Caco-2 (cell line): ENCODE data around the gene FOXN3. TPM values are rescaled to one million over a fixed set of nuclear protein-coding genes. Genes with fewer than 3 reads are reported as not detected.

Source experiments
- BruUV-seq: library from RNA; stranded (reverse); fragments of 400-500 nt; replicated peaks from 2 replicates; lab custom pipeline; 2021; lab: Mats Ljungman, UMichigan
- CTCF ChIA-PET: fragments of 300-600 bp; sonication (Branson Sonifier 250); formaldehyde crosslinking; loops from one replicate; lab custom pipeline; 2022; ENCODE audit warnings: antibody characterized with exemption; lab: Charles Lee
- POLR2A ChIA-PET: fragments of 300-600 bp; sonication (Branson Sonifier 250); formaldehyde crosslinking; loops from one replicate; lab custom pipeline; 2022; ENCODE audit warnings: antibody characterized with exemption; lab: Charles Lee
- DNase-seq, 2 experiments: peaks; one replicate each; pipeline versions ENCODE4 v3.0.0 to v3.0.0-alpha.2; 2020 to 2022
- H3K27me3 ChIP-seq: replicated peaks from 2 replicates; pipeline ENCODE4 v1.6.0; 2011; ENCODE audit warnings: low read length; ENCODE audit not compliant: control insufficient read depth, insufficient read depth
- H3K36me3 ChIP-seq: 2 replicates; pipeline ENCODE4 v1.5.1; 2011; ENCODE audit warnings: low read length; ENCODE audit not compliant: control insufficient read depth, insufficient read depth
- H3K4me1 ChIP-seq: fragments of 250-450 bp; sonication (Bioruptor Pico); 2 replicates; pipeline ENCODE4 v1.5.1; 2020; ENCODE audit warnings: mild to moderate bottlenecking
- H3K4me3 ChIP-seq: 2 replicates; pipeline ENCODE4 v1.5.1; 2011; ENCODE audit warnings: low read depth, mild to moderate bottlenecking, control low read depth, low read length
- H3K9me3 ChIP-seq: fragments of 250-450 bp; sonication (Bioruptor Pico); 2 replicates; pipeline ENCODE4 v1.5.1; 2020; ENCODE audit warnings: mild to moderate bottlenecking, moderate library complexity
- H3K27ac Mint-ChIP-seq: one replicate; pipeline ENCODE4 v1.8.0; 2022; ENCODE audit warnings: mixed read lengths; ENCODE audit not compliant: unreplicated experiment
- H3K27me3 Mint-ChIP-seq: one replicate; pipeline ENCODE4 v1.8.0; 2022; ENCODE audit warnings: mixed read lengths; ENCODE audit not compliant: insufficient read depth, unreplicated experiment
- H3K36me3 Mint-ChIP-seq: one replicate; pipeline ENCODE4 v1.8.0; 2022; ENCODE audit warnings: mild to moderate bottlenecking, mixed read lengths; ENCODE audit not compliant: insufficient read depth, unreplicated experiment
- H3K4me1 Mint-ChIP-seq: one replicate; pipeline ENCODE4 v1.8.0; 2022; ENCODE audit warnings: low read depth, mixed read lengths; ENCODE audit not compliant: unreplicated experiment
- H3K4me3 Mint-ChIP-seq: one replicate; pipeline ENCODE4 v1.8.0; 2022; ENCODE audit warnings: mild to moderate bottlenecking, moderate library complexity, mixed read lengths; ENCODE audit not compliant: unreplicated experiment
- H3K9me3 Mint-ChIP-seq: one replicate; pipeline ENCODE4 v1.8.0; 2022; ENCODE audit warnings: mixed read lengths; ENCODE audit not compliant: unreplicated experiment
- intact Hi-C: fragments of 100-400 bp; cut with micrococcal nuclease; formaldehyde crosslinking; loops from one replicate; pipeline ENCODE4 v1.10.0; 2022; ENCODE audit not compliant: unreplicated experiment
- total RNA-seq: library from RNA; stranded (reverse); gene quantifications from 2 replicates; pipeline ENCODE4 v1.2.3, GENCODE V29; 2022
- TF ChIP-seq, protein P1 (sequence below), 2 experiments: fragments of 200-600 bp in 1 of 2; IDR thresholded peaks; 1 replicate in 1 of 2; 2 replicates in 1 of 2; pipeline versions ENCODE4 v1.5.1 to v1.8.0; 2011 to 2022; ENCODE audit warnings: antibody characterized with exemption in 1 of 2, control low read depth in 1 of 2, inconsistent platforms in 1 of 2, low read depth in 1 of 2, low read length in 1 of 2, mild to moderate bottlenecking in 1 of 2, moderate library complexity in 1 of 2; ENCODE audit not compliant: insufficient read depth in 1 of 2, severe bottlenecking in 1 of 2, unreplicated experiment in 1 of 2

FOXN3 gene
- total RNA-seq, 1 experiment from 2014 or later, result 20.6 TPM

GRCh38 chr14:89175881-89176799, 240.9 kb downstream of the FOXN3 start:
- Histone ChIP-seq H3K36me3 (peaks cover 3% of the 10 kb centered on the region), H3K4me3 (no peak overlapping the region), H3K9me3 (peaks cover 7% of the 10 kb centered on the region; the same call in 1 of the 2 replicates), H3K4me1 (peaks cover 5% of the 10 kb centered on the region), H3K27me3 (no peaks in the 10 kb centered on the region)
- TF ChIP-seq, protein P1, sequence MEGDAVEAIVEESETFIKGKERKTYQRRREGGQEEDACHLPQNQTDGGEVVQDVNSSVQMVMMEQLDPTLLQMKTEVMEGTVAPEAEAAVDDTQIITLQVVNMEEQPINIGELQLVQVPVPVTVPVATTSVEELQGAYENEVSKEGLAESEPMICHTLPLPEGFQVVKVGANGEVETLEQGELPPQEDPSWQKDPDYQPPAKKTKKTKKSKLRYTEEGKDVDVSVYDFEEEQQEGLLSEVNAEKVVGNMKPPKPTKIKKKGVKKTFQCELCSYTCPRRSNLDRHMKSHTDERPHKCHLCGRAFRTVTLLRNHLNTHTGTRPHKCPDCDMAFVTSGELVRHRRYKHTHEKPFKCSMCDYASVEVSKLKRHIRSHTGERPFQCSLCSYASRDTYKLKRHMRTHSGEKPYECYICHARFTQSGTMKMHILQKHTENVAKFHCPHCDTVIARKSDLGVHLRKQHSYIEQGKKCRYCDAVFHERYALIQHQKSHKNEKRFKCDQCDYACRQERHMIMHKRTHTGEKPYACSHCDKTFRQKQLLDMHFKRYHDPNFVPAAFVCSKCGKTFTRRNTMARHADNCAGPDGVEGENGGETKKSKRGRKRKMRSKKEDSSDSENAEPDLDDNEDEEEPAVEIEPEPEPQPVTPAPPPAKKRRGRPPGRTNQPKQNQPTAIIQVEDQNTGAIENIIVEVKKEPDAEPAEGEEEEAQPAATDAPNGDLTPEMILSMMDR (IDR thresholded peaks at IDR 0.05; ENCODE audit: insufficient read depth in 1 of 2, low read depth in 1 of 2, low read length in 1 of 2, severe bottlenecking in 1 of 2, unreplicated experiment in 1 of 2), result no peak
- Mint-ChIP-seq H3K27me3 (no peaks in the 10 kb centered on the region), H3K27ac (no peak overlapping the region), H3K4me1 (no peaks in the 10 kb centered on the region), H3K4me3 (no peak overlapping the region), H3K36me3 (no peaks in the 10 kb centered on the region), H3K9me3 (no peaks in the 10 kb centered on the region)
- CTCF ChIA-PET, result interaction anchor here (0.7 kb wide), 1 partner anchor 681 kb away, joined by 3 read pairs; no protein-coding TSS in a partner anchor
- POLR2A ChIA-PET, result interaction anchor here (0.5 kb wide), 1 partner anchor 684 kb away, joined by 3 read pairs; no protein-coding TSS in a partner anchor
- intact Hi-C loops, result loop anchor here (2.0 to 5.0 kb wide), 3 partner anchors 63 to 134 kb away; no protein-coding TSS in a partner anchor
- no TSS peak for BruUV-seq
- peak in 1 of 2 experiments; percentile 22 for DNase-seq

GRCh38 chr14:89171628-89172027, 245.4 kb downstream of the FOXN3 start:
- Histone ChIP-seq H3K4me3 (no peak overlapping the region), H3K27me3 (no peaks in the 10 kb centered on the region), H3K4me1 (peaks cover 5% of the 10 kb centered on the region), H3K36me3 (peaks cover 3% of the 10 kb centered on the region), H3K9me3 (peaks cover 7% of the 10 kb centered on the region)
- Mint-ChIP-seq H3K4me1 (no peaks in the 10 kb centered on the region), H3K27me3 (no peaks in the 10 kb centered on the region), H3K9me3 (peaks cover 9% of the 10 kb centered on the region), H3K36me3 (no peaks in the 10 kb centered on the region), H3K27ac (no peak overlapping the region), H3K4me3 (no peak overlapping the region)
- no TSS peak for BruUV-seq
- CTCF ChIA-PET, result no interaction called here
- intact Hi-C loops, result no loop called here
- no peak for DNase-seq
- TF ChIP-seq, protein P1 (IDR thresholded peaks at IDR 0.05; ENCODE audit: insufficient read depth in 1 of 2, low read depth in 1 of 2, low read length in 1 of 2, severe bottlenecking in 1 of 2, unreplicated experiment in 1 of 2), result no peak
- POLR2A ChIA-PET, result no interaction called here

DNA sequence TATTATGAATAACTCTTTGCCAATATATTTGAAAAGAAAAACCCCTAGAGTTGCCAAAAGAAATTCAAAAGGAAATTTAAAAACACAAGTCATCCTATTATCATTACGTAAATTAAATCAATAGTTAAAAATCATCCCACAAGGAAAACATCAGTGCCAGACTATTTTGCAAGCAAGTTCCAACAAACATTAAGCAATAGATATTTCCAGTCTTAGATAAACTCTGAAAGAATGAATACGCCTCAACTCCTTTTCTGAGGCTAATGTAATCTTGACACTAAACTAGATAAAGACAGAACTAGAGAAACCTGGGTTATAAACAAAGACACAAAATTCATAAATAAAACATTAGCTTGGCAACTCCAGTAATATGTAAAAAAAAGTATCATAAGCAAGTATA, 245.9 kb downstream of the FOXN3 start:
- ChIA-PET POLR2A (no interaction called here), CTCF (no interaction called here)
- no peaks in the 10 kb centered on the region for H3K36me3 Mint-ChIP-seq
- TF ChIP-seq, protein P1 (IDR thresholded peaks at IDR 0.05; ENCODE audit: insufficient read depth in 1 of 2, low read depth in 1 of 2, low read length in 1 of 2, severe bottlenecking in 1 of 2, unreplicated experiment in 1 of 2), result no peak
- no peak for DNase-seq
- peaks cover under 1% of the 10 kb centered on the region; the same call in 1 of the 2 replicates for H3K4me1 ChIP-seq
- no peak overlapping the region for H3K27ac Mint-ChIP-seq
- H3K4me3 ChIP-seq, result no peak overlapping the region
- no peaks in the 10 kb centered on the region for H3K27me3 ChIP-seq
- H3K9me3 Mint-ChIP-seq, result peaks cover 9% of the 10 kb centered on the region
- intact Hi-C loops, result no loop called here
- peaks cover 3% of the 10 kb centered on the region for H3K36me3 ChIP-seq
- no TSS peak for BruUV-seq
- no peaks in the 10 kb centered on the region for H3K27me3 Mint-ChIP-seq
- H3K4me3 Mint-ChIP-seq, result no peak overlapping the region
- H3K9me3 ChIP-seq, result peaks cover 7% of the 10 kb centered on the region
- no peaks in the 10 kb centered on the region for H3K4me1 Mint-ChIP-seq
